ENCODE data around the gene DNAJC12. TPM values are rescaled to one million over a fixed set of nuclear protein-coding genes. Genes with fewer than 3 reads are reported as not detected.
A peak's percentile ranks its signal among the peaks of the same experiment; 100 is the strongest.

DNAJC12 gene
- total and polyA plus RNA-seq, 2 of the 8 experiments (the other 6 are each of a cell fraction or from before 2014, with no cell fraction given), result 0.86 to 4.2 TPM

GRCh38 chr10:67861750-67862432 is 23.9 kb upstream of the DNAJC12 start:
- H3K27ac ChIP-seq (ENCODE audit: low read depth, low read length), result peak overlapping the region; percentile 36
- H4K8ac ChIP-seq (ENCODE audit: extremely low read depth, insufficient read depth, low read length), result no peak overlapping the region
- H3K4me3 ChIP-seq (ENCODE audit: extremely low read depth in 1 of 4, insufficient read depth in 2 of 4, low read depth in 3 of 4, low read length in 4 of 4), result peak overlapping the region in 3 of 4 experiments; percentile 20 to 48 (median 35); a peak in 5 of 8 replicates
- ChIA-PET POLR2A (ENCODE audit: partially characterized antibody) (interaction anchor here (0.7 to 4.3 kb wide), 17 partner anchors 9 to 470 kb away, joined by 3 to 41 read pairs (median 4); partner anchors contain the start of genes HNRNPH3 and SIRT1), CTCF (ENCODE audit: partially characterized antibody) (interaction anchor here (0.6 to 2.3 kb wide), 9 partner anchors 11 to 1451 kb away, joined by 3 to 8 read pairs (median 4); no protein-coding TSS in a partner anchor)
- H3K4me2 ChIP-seq (ENCODE audit: insufficient read depth in 1 of 2, low read depth in 2 of 2, low read length in 2 of 2), result peak overlapping the region; percentile 47 to 52
- H3K4ac ChIP-seq (replicated peaks; ENCODE audit: insufficient read length, low read depth, low read length), result no peak overlapping the region
- no peaks in the 10 kb centered on the region for H3K36me3 ChIP-seq (ENCODE audit: control insufficient read depth in 2 of 4, insufficient read depth in 4 of 4, low read length in 3 of 4)
- H3K27me3 ChIP-seq (replicated peaks in 1 of 4; ENCODE audit: control insufficient read depth in 3 of 4, extremely low read depth in 1 of 4, insufficient read depth in 3 of 4, low read length in 3 of 4), result no peaks in the 10 kb centered on the region; a peak in 1 of 7 replicates
- no peak overlapping the region for H3K23ac ChIP-seq (ENCODE audit: insufficient read length)
- H3K18ac ChIP-seq (ENCODE audit: extremely low read depth, low read length), result peak overlapping the region; percentile 17; the same call in 1 of the 2 replicates
- no peak overlapping the region for H3K14ac ChIP-seq (ENCODE audit: insufficient read length)
- H2BK120ac ChIP-seq (replicated peaks; ENCODE audit: low read depth, low read length), result peak overlapping the region; percentile 50
- H2BK20ac ChIP-seq (ENCODE audit: low read length), result peak overlapping the region; percentile 98; the same call in 1 of the 2 replicates
- H3K23me2 ChIP-seq (ENCODE audit: low read depth, low read length), result no peaks in the 10 kb centered on the region
- peak overlapping the region; percentile 87 for H4K91ac ChIP-seq (replicated peaks; ENCODE audit: insufficient read length, low read length)
- H2AFZ ChIP-seq (ENCODE audit: low read length), result no peak overlapping the region
- no peak overlapping the region for H2BK15ac ChIP-seq (ENCODE audit: low read length)
- H2AK5ac ChIP-seq (ENCODE audit: low read depth, low read length), result no peak overlapping the region
- peaks cover 0 to 10% of the 10 kb centered on the region in 2 experiments; a peak in 1 of 4 replicates for H3K79me2 ChIP-seq (ENCODE audit: control insufficient read depth in 1 of 2, insufficient read depth in 2 of 2, low read length in 2 of 2)
- no peaks in the 10 kb centered on the region for H3K79me1 ChIP-seq (ENCODE audit: low read depth, low read length)
- 3% methylated on average over 3 of the region's 4 CpGs; no CpG with 5 or more reads in 1 of the 2 experiments for WGBS, 2 experiments (ENCODE audit: extremely low coverage in 1 of 2, insufficient coverage in 1 of 2, insufficient read length in 1 of 2, insufficient replicate concordance in 2 of 2, low coverage in 1 of 2, low lambda C conversion rate in 2 of 2, missing lambda C conversion rate in 1 of 2)
- peak overlapping the region; percentile 52 for H4K5ac ChIP-seq (ENCODE audit: insufficient read length, low read depth, low read length)
- no peaks in the 10 kb centered on the region for H3K9me3 ChIP-seq (ENCODE audit: insufficient read depth in 2 of 2, low read depth in 1 of 2, low read length in 1 of 2)
- FAIRE-seq, result peak; percentile 91
- H4K20me1 ChIP-seq (replicated peaks in 1 of 2; ENCODE audit: control insufficient read depth in 1 of 2, insufficient read depth in 2 of 2, low read length in 2 of 2), result no peaks in the 10 kb centered on the region
- H2BK12ac ChIP-seq (ENCODE audit: low read depth, low read length), result peak overlapping the region; percentile 12; the same call in 1 of the 2 replicates
- H3K4me1 ChIP-seq (replicated peaks in 1 of 4; ENCODE audit: control insufficient read depth in 3 of 4, insufficient read depth in 4 of 4, low read length in 3 of 4), result peaks cover 2 to 11% (median 10%) of the 10 kb centered on the region in 4 experiments; a peak in 6 of 7 replicates
- H3K9ac ChIP-seq (replicated peaks in 1 of 4; ENCODE audit: extremely low read depth in 1 of 4, low read depth in 3 of 4, low read length in 3 of 4), result peak overlapping the region in 1 of 4 experiments; percentile 26; a peak in 3 of 7 replicates
- peak overlapping the region; percentile 80; the same call in 1 of the 2 replicates for H2BK5ac ChIP-seq (ENCODE audit: low read depth, low read length)
- no peak overlapping the region for H3K56ac ChIP-seq (replicated peaks; ENCODE audit: insufficient read length, low read depth, low read length)
- DNase-seq (ENCODE audit: low read depth in 1 of 2, low spot score in 2 of 2), result peak; percentile 59 to 67
- TF ChIP-seq SIX5 (IDR thresholded peaks at IDR 0.05; ENCODE audit: low read depth, low read length) (no peak), SRF (IDR thresholded peaks at IDR 0.05; ENCODE audit: low read depth, low read length) (no peak), CREB1 (IDR thresholded peaks at IDR 0.05) (no peak), ASH2L (IDR thresholded peaks at IDR 0.05; ENCODE audit: low read length) (peak; percentile 82), BCL11A (IDR thresholded peaks at IDR 0.05; ENCODE audit: low read depth in 2 of 2, low read length in 2 of 2) (no peak), RNF2 (IDR thresholded peaks at IDR 0.05; ENCODE audit: borderline replicate concordance, low read depth, low read length, missing control alignments, poor library complexity, severe bottlenecking) (no peak), HDAC6 (IDR thresholded peaks at IDR 0.05; ENCODE audit: low read depth, low read length) (no peak), NRF1 (IDR thresholded peaks at IDR 0.05; ENCODE audit: low read depth, low read length) (no peak), MAFK (IDR thresholded peaks at IDR 0.05; ENCODE audit: low read depth, low read length) (no peak)
